SW 1271 (cell line): ENCODE measurements around the gene LHX4.

Experiments
- DNase-seq, 2 experiments: peaks; one replicate each; lab custom pipeline; 2025; lab: John Stamatoyannopoulos, UW

Gene LHX4

DNA sequence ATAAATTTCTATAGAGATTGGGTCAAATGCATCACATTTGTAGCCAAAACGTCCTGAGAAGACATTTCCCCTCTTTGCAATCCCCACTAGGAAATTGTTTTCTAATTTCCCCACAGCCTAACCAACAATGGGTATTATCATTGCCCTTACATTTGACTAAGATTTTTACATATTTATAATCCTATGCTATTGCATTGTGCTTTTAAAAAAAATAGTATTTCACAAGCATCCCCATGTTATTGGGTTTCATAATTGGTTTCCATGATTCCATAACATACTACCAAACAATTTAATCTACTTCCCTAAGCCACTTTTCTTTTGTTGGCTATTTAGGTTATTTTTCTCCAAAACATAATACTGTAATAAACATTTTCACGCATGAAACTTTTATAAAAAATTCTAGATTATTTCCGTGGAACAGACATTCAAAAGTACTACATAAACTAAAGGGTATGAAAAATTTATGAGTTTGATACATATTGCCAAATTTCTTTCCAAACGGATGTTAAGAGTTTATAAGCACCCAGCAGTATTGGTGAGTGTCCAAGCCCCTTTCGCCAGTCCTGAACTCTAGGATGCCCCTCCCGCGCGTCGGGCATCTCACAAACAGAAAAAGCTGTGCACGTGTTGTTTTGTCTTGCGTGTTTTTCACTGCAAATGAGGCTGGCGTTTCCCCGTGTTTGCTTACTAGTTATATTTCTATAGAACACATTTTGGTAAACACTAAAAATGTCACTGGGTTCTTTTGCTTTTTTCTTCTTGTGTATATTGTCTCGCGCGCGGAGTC, 2.0 kb upstream of the LHX4 start:
- DNase-seq, result no peak

DNA sequence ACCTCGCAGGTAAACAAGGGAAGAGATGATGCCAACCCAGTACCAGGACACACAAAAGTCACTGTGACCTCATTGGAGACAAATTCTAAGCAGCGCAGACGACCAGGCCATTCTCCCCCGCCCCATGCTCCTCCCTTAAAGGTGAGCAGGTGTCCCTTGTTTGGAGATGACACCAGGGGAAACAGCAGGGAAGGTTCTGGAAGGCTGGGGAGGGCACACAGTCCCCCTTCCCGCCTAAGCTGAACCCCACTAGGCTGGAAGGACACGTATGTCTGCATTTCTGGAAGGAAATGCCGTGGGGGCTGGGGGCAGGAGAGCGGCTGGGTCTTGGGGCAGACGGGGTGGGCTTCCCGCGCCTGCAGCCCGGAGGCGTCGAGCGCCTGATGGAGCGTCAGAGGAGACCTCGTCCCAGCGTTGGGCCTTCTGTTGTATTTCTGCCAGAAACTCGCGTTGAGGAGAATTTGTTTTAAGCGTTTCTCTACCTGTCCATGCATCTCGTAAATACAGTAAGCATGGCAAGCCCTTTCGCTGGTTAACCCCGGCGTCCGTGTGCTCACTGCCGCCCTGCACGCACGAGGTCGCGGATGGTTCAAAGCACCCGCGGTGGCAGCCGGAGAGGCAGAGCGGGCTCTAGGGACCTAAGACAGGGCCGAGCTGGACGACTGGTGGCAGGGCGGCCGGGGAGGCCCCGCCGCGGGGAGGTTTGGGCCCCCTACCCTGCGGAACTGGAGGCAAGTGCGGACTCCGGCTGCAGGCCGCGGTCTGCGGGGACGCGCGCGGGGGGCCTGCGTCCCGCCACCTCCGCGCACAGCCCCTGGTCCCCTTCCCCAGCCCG, 1.2 kb upstream of the LHX4 start:
- DNase-seq, result no peak

DNA sequence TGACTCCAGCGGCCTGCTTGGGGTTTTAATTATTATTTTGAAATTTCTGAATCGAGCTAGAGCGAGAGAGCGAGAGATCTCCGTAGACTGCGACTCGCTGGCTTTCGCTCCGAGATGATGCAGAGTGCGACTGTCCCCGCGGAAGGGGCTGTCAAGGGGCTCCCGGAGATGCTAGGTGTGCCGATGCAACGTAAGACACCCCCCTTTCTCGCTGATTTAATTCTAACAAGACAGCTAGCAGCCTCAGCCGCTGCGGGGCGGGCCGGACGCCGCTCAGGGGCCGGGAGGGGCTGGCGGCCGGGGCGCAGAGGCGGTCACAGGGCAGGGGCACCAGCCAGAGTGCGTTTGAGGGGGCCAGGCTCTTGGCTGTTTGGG, 339 bp downstream of the LHX4 start:
- DNase-seq, result peak in 1 of 2 experiments; percentile 37

DNA sequence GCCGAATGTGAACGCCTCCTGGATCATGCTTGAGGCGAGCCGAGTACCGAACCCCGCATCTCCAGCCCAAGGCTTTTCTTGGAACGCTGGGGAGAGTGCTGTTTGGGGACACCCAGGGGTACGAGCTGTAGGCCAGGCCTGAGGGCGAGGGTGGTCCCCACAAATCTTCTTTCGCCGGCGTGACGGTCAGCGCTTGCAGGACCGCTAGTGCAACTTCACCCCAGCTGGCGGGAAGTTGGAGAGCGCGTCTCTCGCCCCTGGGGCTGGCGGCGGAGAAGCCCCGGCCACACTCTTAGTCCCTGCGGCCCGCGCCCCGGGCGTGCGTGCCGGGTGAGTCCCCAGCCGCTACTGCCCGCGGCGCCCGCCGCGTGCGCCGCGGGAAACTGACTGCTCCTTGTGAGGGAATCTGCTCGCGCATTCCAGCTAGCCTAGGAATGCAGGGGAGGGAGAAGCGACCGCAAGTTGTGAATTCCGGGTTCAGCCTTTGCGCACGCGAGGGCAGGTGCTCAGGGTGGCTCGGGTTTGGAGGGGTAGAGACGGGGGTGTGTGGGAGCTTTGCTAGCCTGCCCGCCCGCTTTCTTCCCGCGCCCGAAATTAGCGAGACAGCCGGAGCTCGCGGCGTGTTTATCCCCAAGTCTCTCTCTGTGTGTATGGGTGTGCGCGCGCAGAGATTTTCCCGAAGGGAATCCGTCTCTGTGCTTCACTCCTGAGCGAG, 884 bp downstream of the LHX4 start:
- peak in 1 of 2 experiments; percentile 27 for DNase-seq

DNA sequence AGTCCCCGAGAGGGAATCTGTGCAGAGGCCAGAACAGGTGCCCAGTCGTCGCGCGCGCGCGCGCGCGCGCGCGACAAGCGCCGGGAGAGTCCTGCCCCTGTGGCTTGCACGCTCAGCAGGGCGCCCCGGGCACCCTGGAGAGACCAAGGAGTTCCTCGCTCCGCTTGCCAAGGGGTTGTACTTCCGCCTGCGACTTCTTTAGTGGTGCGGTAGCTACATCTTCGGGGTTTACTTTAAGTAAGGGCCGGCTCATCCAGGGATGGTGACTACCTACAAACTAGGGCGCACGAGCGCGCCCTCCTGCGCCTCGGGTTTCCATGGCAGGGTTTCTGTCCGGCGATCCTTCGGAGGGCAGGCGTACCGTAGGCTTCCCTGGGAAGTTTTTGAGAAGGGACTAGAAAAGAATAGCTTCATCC, 1.4 kb downstream of the LHX4 start:
- DNase-seq, result peak; percentile 28 to 70

DNA sequence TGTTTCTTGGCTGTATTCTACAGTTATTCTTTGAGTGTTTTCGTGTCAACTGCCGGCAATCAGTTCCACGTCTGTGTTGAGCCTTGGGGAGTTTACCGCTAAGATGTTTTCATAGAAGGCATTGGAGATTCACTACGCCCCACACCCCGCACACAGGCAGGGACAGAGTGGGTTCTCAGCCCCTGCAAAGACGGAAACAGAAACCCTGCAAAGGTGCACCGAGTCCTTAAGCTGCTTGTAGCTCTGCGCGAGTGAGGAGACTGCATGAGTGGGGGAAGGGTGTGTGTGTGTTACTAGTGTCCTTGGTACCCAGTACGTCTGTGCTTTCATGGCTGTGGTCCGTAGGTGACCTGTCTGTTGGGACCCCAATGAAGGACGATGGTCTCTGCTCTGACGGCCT, 1.9 kb downstream of the LHX4 start:
- no peak for DNase-seq

DNA sequence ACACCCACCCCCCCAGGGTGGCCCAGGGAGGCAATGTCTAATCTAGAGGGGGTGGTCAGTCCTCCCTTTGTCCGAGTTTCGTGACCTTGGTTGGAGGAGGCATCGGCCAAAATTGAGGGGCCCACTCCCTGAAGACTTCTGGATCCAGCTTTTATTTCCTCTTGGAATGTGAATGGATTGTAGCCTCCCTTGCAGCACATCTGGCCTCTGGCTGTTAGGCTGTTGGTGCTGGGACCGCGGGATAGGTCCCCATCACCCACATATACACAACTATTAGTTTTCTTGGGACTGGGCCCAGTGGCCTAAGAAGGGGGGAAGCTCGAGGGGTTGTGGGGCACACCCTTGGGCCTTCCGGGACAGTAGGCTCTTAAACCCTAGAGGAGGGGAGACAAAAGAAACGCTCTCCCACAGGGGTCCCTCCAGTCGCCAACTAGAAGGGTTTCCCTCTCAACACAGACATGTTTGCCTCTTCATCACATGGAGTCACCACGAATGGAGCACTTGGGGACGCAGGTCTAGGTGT, 2.5 kb downstream of the LHX4 start:
- DNase-seq, result no peak

DNA sequence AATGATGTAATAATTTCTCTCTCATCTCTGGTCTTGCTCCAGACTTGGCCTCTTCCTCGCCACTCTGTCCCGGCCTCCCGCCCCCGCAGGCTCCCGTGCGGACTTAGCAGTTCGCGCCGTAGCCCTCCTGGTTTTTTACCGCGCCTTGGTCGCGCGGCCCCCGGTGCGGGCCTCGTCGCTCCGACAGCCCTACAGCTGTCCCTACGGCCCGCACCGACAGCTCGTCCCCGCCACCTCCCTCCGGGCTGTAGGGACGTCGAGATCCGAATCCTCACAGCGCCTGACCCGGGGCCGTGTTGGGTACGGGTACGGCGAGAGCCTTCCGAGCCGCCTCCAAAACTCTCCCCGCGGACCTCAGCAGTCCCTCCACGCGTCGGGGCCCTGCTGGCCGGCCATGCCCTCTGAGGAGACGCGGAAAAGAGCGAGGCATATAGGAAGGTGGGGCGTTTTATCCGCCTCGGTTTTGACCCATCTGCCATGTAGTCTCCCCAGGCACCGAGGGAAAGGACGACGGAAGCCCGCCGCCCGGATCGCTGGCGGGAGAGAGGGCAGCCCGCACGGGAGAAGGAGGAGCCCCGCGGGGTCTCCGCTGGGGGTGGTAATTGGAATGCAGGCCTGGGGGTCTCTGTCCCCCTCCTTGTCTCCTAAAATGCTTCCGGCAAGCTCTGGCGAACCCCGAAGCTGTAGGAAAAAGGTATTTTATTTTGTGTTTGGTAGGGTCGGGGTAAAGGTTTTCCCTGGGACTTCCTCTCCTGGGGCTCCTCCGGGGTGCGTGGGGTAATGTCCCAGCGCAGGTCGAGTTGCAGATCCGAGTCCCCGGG, 3.3 kb downstream of the LHX4 start:
- no peak for DNase-seq

DNA sequence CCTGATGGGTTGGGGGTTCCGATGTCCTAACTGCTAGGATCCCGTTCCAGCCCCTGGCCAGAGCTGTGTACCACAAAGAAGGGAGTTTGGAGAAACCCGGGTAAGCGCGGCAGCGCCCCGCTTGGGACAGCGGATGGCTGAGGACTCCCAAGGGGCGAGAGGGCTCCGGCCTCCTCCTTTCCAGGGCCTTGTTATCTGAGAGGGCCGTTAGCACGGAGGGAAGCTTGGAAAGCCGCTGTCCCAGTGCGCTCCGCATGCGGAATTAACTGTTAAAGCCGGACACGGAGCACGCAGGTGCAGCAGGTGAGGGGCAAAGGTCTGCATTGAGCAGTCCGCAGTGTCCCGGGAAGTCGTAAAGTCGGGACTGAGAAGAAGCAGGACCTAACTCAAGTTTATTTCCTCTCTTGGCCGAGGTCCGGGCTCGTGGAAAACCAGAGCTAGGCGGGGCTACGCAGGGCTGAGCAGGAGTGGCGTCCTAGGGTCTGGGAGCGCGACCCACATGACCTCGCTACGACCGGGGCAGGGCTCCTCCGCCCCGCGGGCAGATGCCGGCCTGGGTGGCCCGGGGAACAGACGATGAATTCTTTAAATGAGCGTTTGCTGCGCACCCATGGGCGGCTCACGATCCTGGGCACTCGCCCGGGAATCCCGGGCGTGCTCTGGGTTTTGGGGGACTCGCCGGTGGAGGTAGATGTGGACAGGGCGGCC, 4.5 kb downstream of the LHX4 start:
- no peak for DNase-seq

DNA sequence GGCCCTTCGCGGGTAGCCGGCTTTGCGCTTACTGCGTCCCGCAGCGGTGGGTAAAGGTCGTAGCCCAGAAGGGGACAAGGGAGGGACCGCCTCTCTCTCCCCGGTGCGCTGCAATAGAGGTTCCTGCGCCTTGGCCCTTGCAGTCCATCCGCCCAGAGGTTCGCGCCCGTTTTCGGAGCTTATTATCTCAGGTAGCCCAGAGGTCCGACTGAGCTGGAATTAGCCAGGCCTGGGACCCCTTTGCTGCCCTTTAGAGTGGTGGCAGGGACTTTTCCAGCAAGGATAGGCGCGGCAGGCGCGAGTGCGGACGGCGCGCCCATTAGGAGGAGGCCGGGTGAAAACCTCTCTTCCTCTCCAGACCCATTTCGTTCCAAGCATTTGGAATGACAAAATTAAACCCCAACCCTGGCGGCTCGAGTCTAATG, 5.0 kb downstream of the LHX4 start:
- DNase-seq, result no peak

DNA sequence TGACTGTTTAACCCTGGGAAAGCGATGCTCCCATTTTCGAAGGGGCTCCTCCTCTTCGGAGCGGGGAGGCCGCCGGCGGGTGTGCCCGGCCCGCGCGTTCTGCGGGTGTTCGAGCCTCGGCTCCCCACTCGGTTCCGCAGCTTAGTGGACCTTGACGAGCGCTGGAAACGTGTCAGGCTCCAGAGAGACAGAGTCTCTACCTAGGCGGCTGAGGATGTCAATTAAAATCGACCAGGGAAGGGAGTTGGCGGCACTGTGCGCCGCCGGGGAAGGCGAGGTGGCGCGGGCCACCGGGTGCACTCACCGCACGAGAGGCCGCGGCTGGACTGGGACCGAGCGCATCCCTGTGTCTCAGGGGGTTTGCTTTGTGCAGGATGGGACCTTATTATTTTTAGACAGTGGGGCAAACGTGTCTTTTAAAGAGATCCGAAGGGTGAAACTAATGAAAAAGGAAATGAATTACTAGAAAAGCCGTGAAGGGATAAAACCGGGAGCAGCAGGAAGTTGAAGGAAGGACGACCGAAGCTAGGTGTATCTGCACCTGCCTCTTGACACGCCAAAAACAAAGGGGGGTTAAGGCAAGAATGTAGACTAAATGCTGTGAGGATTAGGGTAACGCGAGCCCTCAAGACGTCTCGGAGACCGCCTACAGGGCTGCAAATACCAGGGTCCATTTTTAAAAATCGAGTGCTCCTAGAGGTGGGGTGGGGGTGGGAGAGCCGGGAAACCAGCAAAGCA, 5.6 kb downstream of the LHX4 start:
- DNase-seq, result no peak

DNA sequence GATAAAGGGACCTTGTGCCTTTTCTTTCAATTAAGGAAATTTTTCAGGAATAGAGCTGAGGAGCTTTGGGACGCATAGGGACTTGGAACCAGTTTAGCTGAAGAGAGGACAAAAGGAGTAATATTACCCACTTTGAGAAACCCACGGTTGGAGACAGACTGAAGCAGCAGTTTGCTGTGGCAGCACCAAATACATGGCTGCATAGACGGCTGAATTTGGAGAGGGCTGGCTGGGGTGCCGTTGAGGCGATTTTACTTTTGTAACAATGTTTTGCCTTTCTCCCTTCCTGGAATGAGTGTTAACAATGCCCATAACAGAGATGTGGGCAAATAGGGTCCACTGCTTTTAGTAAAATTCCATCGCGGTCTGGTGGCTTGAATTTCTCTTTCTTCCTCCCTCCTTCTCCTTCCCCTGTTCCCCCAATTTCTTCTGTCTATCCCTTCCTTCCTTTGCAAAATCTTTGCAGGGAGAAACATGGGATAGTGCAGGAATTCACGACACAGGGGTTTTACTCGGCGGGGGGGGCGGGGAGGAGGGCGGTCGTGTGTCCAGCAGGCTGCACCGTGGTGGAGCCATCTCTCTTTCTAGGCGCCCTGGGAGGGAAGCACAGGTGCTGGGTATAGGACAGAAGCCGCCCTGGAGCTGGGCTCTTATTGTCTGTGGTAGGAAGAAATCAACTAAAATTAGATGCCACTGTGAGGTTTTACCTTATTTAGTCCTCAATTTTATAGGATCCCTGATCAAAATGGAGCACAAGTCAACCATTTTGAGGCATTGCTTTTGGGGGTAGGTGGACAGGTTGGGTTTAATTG, 6.8 kb downstream of the LHX4 start:
- DNase-seq, result no peak

DNA sequence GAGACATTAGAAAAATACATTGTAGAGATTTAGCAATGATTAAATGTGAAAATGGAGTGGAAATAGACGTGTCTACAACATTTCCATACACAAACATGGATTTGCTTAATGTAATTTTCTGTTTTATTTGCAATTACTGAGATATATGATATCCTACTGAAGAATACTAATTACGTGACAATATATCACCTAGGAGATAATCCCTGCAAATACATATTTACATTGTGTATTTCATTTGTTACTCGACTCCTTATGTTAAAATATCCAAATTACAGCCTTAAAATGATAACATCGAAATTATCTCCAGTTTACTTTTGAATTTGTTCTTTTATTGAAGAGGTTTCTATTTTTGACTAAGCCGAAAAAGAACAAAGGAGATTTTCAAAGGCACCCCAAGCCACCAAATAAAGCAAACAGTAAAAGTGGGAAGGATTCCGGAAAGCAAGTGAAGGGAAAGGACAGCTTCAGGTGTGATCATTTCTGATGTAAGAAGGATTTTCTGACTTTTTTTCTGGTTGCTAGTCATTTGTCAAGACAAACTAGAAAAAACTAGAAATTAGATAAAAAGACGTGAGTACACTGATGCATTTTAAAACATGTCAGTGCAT, 7.9 kb downstream of the LHX4 start:
- DNase-seq, result no peak

DNA sequence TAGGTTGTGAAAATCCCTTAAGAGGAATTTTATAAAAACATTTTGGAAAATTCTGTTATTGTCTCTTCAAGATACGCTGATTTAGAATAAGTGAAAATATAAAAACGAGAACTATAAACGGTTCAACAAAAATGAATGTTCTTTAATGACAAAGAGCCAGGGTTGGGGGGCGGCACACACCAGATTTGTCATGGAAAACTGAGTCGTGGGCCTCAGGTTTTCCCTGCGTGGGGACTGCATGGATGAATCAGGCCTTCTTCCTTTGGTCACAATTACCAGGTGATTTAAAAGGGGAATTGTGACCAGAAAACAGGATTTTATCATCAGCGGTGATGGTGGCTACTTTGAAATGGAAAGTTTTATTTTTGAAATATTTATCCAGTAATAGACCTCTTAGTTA, 8.6 kb downstream of the LHX4 start:
- no peak for DNase-seq

DNA sequence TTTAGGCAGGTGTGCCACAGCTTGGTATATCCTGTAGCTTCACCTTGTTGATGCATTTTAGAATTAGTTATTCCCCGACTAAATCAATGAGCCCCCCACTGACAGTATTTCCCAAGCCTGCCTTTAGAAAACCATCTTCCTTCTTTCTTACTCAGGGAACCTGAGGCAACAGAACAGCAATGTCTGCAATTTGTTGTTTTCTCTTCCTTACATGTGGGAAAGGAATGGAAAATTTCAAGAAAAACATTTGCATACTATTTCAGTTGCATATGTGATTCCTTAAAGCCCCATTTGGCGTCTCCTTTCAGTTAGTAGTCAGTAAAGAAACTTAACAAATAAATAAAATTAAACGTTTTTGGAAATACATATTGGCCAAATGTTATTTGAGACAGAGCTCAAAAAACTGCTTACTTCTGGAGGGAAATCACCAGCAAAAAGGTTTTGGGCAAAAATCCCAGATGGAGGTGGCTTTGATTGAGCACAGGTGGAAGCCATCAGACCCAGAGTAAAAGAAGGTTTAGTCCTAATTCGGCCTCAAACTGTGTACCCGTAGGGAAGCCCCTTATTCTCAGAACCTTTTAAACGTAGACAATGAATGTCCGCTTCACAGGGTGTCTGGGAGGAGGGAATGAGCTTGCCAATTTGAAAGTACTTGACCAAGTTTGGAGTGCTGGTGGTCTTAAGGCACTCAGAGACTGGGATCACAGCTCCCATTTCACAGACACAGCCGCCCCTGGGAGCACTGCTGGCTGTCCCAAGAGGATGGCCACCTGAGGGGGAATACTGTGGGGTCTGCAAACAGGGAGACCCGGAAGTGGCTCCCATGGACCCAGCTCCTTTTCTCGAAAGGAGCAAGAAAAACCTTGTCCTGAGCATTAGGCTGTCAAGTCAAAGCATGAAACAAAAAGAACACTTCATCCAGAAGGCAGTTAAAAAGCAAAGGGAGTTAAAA, 9.4 kb downstream of the LHX4 start:
- DNase-seq, result no peak

DNA sequence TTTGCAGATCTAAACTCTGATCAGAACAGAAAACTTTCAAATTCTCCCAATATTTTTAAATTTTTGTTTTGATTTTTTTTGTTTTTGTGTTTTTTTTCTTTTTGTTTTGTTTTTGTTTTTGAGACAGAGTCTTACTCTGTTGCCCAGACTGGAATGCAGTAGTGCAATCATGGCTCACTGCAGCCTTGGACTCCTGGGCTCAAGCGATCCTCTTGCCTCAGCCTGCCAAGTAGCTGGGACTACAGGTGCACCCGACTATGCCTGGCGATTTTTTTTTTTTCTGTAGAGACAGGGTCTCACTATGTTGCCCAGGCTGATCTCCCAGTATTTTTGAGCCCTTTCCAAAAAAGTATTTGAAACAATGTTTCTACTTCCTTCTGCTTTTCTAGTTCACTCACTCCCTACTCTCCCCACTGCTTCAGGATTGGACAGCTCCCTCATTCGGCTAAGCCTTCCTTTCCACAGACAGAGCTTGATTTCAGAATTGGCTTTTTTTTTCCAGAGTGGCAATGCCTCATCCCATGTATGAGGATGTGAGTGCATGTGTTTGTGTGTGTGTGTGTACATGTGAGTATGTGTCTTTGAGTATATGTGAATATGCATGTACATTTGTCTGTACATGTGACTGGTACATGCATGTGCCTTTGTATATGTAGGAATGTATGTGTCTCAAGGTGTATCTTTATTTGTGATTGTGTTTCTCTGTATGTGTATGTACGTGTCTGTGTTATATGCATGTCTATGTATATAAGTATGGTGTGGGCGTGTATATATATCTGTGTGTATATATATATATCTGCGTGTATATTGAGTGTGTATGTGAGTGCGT, 11.9 kb downstream of the LHX4 start:
- no peak for DNase-seq
